Muscle layer of duodenum (tissue), 2 donors: ENCODE measurements around the gene KLHL40.

ENCODE experiments used
- H3K27ac ChIP-seq: one replicate; pipeline ENCODE4 v1.7.0; 2013; ENCODE audit warnings: mild to moderate bottlenecking, low read length
- H3K27me3 ChIP-seq: one replicate; pipeline ENCODE4 v1.7.0; 2013; ENCODE audit warnings: low read depth, mild to moderate bottlenecking, control low read depth, low read length
- H3K36me3 ChIP-seq, 2 donors: one replicate each; pipeline ENCODE4 v1.7.0; 2013; ENCODE audit warnings: low read length in 2 of 2, control low read depth in 1 of 2, mild to moderate bottlenecking in 1 of 2; ENCODE audit not compliant: insufficient read depth in 2 of 2, control insufficient read depth in 1 of 2
- H3K4me1 ChIP-seq, 2 donors: one replicate each; pipeline ENCODE4 v1.7.0; 2013; ENCODE audit warnings: low read length in 2 of 2, mild to moderate bottlenecking in 2 of 2, control low read depth in 1 of 2, moderate library complexity in 1 of 2; ENCODE audit not compliant: insufficient read depth in 2 of 2, control insufficient read depth in 1 of 2
- H3K4me3 ChIP-seq, 2 donors: one replicate each; pipeline ENCODE4 v1.7.0; 2013; ENCODE audit warnings: low read length in 2 of 2, low read depth in 1 of 2, mild to moderate bottlenecking in 1 of 2
- H3K9me3 ChIP-seq, 2 donors: one replicate each; pipeline ENCODE4 v1.7.0; 2013; ENCODE audit warnings: low read length in 2 of 2, control low read depth in 1 of 2, mild to moderate bottlenecking in 1 of 2; ENCODE audit not compliant: control insufficient read depth in 1 of 2
- donor health status: healthy.

The KLHL40 gene

GRCh38 chr3:42702982-42703694 lies 17.8 kb downstream of the KLHL40 start:
- Histone ChIP-seq H3K27ac (no peak overlapping the region), H3K36me3 (no peaks in the 10 kb centered on the region), H3K4me3 (no peak overlapping the region), H3K9me3 (no peaks in the 10 kb centered on the region), H3K4me1 (no peaks in the 10 kb centered on the region), H3K27me3 (no peaks in the 10 kb centered on the region)

GRCh38 chr3:42703695-42704025 lies 18.3 kb downstream of the KLHL40 start:
- Histone ChIP-seq H3K27me3 (no peaks in the 10 kb centered on the region), H3K36me3 (no peaks in the 10 kb centered on the region), H3K4me1 (no peaks in the 10 kb centered on the region), H3K9me3 (no peaks in the 10 kb centered on the region), H3K27ac (no peak overlapping the region), H3K4me3 (no peak overlapping the region)

- no peak overlapping the region for H3K4me3 ChIP-seq
- no peaks in the 10 kb centered on the region for H3K9me3 ChIP-seq
- H3K27ac ChIP-seq: no peak overlapping the region
- H3K27me3 ChIP-seq: no peaks in the 10 kb centered on the region
- no peaks in the 10 kb centered on the region for H3K4me1 ChIP-seq
- H3K36me3 ChIP-seq: no peaks in the 10 kb centered on the region
Observed at GRCh38 chr3:42704136-42704841, 19.0 kb downstream of the KLHL40 start.

- no peak overlapping the region for H3K27ac ChIP-seq
- no peaks in the 10 kb centered on the region for H3K9me3 ChIP-seq
- H3K4me3 ChIP-seq: no peak overlapping the region
Observed at GRCh38 chr3:42705058-42705767, 19.9 kb downstream of the KLHL40 start.

GRCh38 chr3:42705962-42706585 lies 20.7 kb downstream of the KLHL40 start:
- Histone ChIP-seq H3K4me1 (no peaks in the 10 kb centered on the region), H3K27me3 (no peaks in the 10 kb centered on the region), H3K27ac (no peak overlapping the region), H3K9me3 (no peaks in the 10 kb centered on the region), H3K36me3 (no peaks in the 10 kb centered on the region), H3K4me3 (no peak overlapping the region)

More at GRCh38 chr3:42705058-42705767, 19.9 kb downstream of the KLHL40 start:
- H3K27me3 ChIP-seq: no peaks in the 10 kb centered on the region
- no peaks in the 10 kb centered on the region for H3K4me1 ChIP-seq
- H3K36me3 ChIP-seq: no peaks in the 10 kb centered on the region

GRCh38 chr3:42706721-42707619 lies 21.6 kb downstream of the KLHL40 start:
- Histone ChIP-seq H3K27me3 (no peaks in the 10 kb centered on the region), H3K27ac (no peak overlapping the region), H3K4me1 (no peaks in the 10 kb centered on the region), H3K36me3 (no peaks in the 10 kb centered on the region), H3K9me3 (no peaks in the 10 kb centered on the region), H3K4me3 (no peak overlapping the region)

GRCh38 chr3:42707620-42708355 lies 22.5 kb downstream of the KLHL40 start:
- H3K4me3 ChIP-seq: no peak overlapping the region
- no peaks in the 10 kb centered on the region for H3K9me3 ChIP-seq
- no peaks in the 10 kb centered on the region for H3K36me3 ChIP-seq
- H3K27ac ChIP-seq: no peak overlapping the region
- no peaks in the 10 kb centered on the region for H3K27me3 ChIP-seq
- H3K4me1 ChIP-seq: no peaks in the 10 kb centered on the region

GRCh38 chr3:42708611-42709151 lies 23.3 kb downstream of the KLHL40 start:
- Histone ChIP-seq H3K4me3 (no peak overlapping the region), H3K27me3 (no peaks in the 10 kb centered on the region), H3K9me3 (no peaks in the 10 kb centered on the region), H3K27ac (no peak overlapping the region), H3K4me1 (no peaks in the 10 kb centered on the region), H3K36me3 (no peaks in the 10 kb centered on the region)

- H3K4me1 ChIP-seq: no peaks in the 10 kb centered on the region
- H3K27me3 ChIP-seq: no peaks in the 10 kb centered on the region
- no peaks in the 10 kb centered on the region for H3K36me3 ChIP-seq
- H3K27ac ChIP-seq: no peak overlapping the region
- H3K9me3 ChIP-seq: no peaks in the 10 kb centered on the region
- no peak overlapping the region for H3K4me3 ChIP-seq
Observed at GRCh38 chr3:42709621-42710020, 24.3 kb downstream of the KLHL40 start.
